Gastroesophageal sphincter (tissue), 3 donors: ENCODE data around the gene ST3GAL6.

ENCODE experiments used
- EP300 ChIP-seq: sonication (generic); formaldehyde crosslinking; IDR thresholded peaks from one replicate; pipeline ENCODE4 v1.6.1; 2017; ENCODE audit warnings: antibody characterized with exemption, mild to moderate bottlenecking
- POLR2AphosphoS5 ChIP-seq: sonication (generic); formaldehyde crosslinking; IDR thresholded peaks from one replicate; pipeline ENCODE4 v1.6.1; 2017; ENCODE audit warnings: antibody characterized with exemption
- TF ChIP-seq, protein P1 (sequence below), 4 experiments: fragments of 200-600 bp in 2 of 4; fragments of 450-650 bp in 2 of 4; sonication (generic) in 1 of 4; IDR thresholded peaks; one replicate each; pipeline ENCODE4 v1.5.1; 2017 to 2019; ENCODE audit warnings: antibody characterized with exemption in 4 of 4, mild to moderate bottlenecking in 2 of 4, moderate library complexity in 2 of 4

DNA sequence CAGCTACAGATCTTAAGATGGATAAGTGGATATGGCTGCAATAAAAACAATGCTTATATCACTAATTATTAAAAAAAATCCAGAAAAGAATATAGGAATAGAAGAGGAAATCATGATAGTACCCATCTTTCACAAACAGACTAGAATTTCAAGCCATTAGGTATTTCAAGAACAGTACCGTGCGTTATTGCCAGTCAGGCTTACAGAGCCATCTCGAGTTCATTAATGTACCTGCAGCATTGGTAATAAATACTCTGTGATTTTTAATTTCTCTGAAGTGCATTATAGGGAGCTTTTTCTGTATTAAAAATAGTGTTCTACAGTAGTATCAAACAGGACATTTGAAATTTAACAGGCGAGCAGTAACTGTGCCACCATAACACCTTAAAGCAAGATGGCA is 35.7 kb downstream of the ST3GAL6 start:
- TF ChIP-seq, protein P1, sequence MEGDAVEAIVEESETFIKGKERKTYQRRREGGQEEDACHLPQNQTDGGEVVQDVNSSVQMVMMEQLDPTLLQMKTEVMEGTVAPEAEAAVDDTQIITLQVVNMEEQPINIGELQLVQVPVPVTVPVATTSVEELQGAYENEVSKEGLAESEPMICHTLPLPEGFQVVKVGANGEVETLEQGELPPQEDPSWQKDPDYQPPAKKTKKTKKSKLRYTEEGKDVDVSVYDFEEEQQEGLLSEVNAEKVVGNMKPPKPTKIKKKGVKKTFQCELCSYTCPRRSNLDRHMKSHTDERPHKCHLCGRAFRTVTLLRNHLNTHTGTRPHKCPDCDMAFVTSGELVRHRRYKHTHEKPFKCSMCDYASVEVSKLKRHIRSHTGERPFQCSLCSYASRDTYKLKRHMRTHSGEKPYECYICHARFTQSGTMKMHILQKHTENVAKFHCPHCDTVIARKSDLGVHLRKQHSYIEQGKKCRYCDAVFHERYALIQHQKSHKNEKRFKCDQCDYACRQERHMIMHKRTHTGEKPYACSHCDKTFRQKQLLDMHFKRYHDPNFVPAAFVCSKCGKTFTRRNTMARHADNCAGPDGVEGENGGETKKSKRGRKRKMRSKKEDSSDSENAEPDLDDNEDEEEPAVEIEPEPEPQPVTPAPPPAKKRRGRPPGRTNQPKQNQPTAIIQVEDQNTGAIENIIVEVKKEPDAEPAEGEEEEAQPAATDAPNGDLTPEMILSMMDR (IDR thresholded peaks at IDR 0.05) = no peak
- no peak for TF ChIP-seq POLR2AphosphoS5
- no peak for TF ChIP-seq EP300
